ENCODE measurements around the gene WDR88.

- TF ChIP-seq SP1 (IDR thresholded peaks at IDR 0.05) (no peak), HDGF (IDR thresholded peaks at IDR 0.05; ENCODE audit: borderline replicate concordance) (no peak), ELF4 (IDR thresholded peaks at IDR 0.05) (no peak), NFRKB (IDR thresholded peaks at IDR 0.05) (no peak), SUZ12 (IDR thresholded peaks at IDR 0.05) (no peak), ARNT (IDR thresholded peaks at IDR 0.05) (no peak), FOXM1 (IDR thresholded peaks at IDR 0.05; ENCODE audit: borderline replicate concordance) (no peak), FOXK2 (IDR thresholded peaks at IDR 0.05) (no peak), CTBP1 (IDR thresholded peaks at IDR 0.05; ENCODE audit: borderline replicate concordance) (no peak)
Measured at GRCh38 chr19:33217881-33218280, 86.0 kb downstream of the WDR88 start.

Measured in HEK293T (cell line).